ENCODE measurements around the gene FAM135A. TPM values are rescaled to one million over a fixed set of nuclear protein-coding genes. Genes with fewer than 3 reads are reported as not detected.
A peak's percentile ranks its signal among the peaks of the same experiment; 100 is the strongest.

The FAM135A gene
- 1 to 10 TPM; 4.8 to 9.3 (median 5.0) TPM for total RNA-seq
- 21.3 TPM for total RNA-seq (2013)

DNA sequence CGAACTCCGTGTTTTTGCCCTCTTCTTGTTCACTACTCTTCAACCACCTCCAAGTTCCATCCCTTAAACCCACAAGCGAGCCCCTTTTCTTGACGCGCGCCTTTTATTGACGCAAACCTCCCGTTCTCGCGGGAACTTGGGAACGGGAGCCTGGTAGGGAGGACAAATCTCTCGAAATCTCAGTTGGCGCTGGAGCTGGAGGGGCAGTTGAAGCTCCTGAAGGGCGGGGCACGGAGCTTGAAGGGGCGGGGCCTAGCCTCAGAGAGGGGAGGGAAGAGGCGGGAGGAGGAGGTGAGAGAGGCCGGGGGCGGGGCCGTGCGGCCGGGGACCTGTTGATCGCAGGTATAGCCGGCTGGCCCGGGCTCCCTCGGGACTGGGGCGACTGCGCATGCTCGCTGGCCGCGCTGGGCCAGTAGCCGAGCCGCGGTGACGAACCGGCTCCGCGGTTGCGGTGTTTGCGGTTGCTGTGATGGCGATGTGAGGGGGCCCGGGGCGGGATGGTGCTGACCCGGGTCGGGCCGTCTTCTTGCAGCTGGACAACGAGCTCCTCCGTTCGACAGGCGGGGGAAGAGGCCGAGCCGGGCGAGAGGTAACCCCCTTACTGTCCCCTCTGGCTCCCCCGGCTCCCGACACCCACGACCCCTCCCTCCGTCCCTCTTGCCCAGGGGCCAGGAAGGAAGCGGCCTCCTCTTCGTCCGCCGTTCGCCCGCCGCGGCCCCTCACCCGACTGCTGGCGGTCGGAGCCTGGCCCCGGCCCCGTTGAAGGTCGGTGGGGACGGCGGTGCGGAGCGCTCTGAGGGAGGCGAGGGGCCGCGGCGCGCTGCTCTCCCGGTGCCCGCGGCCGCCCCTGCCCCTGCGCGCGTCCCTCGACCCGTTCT lies at the start of gene FAM135A:
Gene FAM135A (plus strand): TSS at position 395 of the 878 bp plus-strand sequence. CDS start 14,835 bp downstream, outside the sequence.
- ATAC-seq = peak; percentile 92 to 96 (median 92)
- WGBS (ENCODE audit: insufficient coverage) = under 1% methylated on average over 89 of the region's 89 CpGs

DNA sequence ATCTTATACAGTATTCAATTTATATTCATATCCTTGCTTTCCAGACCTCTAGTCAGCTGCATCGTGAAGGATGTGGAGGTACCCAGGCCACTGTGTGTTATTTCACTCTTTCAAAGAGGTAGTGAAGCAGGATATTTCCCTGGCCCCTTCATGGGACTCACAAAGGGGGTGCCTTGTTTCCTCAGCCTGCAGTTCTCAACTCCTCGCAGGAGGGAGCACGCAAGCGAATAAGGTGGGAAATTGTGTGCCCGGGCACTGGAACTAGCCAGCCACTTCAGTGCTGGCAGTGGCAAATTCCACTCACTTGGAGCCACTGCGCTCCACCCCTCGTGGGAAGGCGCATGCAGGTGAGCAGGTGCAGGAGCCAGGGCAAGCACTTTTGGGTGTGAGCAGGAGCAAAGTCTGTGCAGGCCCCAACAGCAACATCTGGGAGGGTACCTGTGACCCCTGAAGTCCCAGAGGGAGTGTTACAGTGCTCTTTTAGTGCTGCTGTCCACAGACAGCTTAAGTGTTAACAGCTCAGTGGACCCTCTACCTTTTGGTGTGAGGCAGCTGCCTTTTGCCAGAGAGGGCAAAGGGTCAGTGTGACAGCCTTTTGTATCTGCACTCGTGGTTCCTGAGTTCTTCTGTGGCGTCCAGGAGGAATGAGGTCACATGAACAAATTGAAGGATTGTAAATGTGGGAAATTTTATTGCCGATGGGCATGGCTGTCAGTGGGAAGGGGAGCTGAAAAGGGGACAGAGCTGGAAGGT lies 49.4 kb upstream of the FAM135A start:
- no peak for ATAC-seq
- Mint-ChIP-seq H3K4me3 (no peak overlapping the region), H3K27me3 (ENCODE audit: low read depth in 2 of 2) (peaks cover 8% of the 10 kb centered on the region in 2 donors), H3K27ac (no peak overlapping the region), H3K4me1 (no peaks in the 10 kb centered on the region), H3K9me3 (no peaks in the 10 kb centered on the region), H3K36me3 (no peaks in the 10 kb centered on the region)
- H3K4me3 ChIP-seq (ENCODE audit: low read length) = no peak overlapping the region
- TF ChIP-seq, protein P1, sequence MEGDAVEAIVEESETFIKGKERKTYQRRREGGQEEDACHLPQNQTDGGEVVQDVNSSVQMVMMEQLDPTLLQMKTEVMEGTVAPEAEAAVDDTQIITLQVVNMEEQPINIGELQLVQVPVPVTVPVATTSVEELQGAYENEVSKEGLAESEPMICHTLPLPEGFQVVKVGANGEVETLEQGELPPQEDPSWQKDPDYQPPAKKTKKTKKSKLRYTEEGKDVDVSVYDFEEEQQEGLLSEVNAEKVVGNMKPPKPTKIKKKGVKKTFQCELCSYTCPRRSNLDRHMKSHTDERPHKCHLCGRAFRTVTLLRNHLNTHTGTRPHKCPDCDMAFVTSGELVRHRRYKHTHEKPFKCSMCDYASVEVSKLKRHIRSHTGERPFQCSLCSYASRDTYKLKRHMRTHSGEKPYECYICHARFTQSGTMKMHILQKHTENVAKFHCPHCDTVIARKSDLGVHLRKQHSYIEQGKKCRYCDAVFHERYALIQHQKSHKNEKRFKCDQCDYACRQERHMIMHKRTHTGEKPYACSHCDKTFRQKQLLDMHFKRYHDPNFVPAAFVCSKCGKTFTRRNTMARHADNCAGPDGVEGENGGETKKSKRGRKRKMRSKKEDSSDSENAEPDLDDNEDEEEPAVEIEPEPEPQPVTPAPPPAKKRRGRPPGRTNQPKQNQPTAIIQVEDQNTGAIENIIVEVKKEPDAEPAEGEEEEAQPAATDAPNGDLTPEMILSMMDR (IDR thresholded peaks at IDR 0.05) = no peak
- H3K27ac ChIP-seq (ENCODE audit: low read length) = no peak overlapping the region
- no peaks in the 10 kb centered on the region for H3K4me1 ChIP-seq (ENCODE audit: control insufficient read depth, insufficient read depth, low read length)
- no peaks in the 10 kb centered on the region for H3K9me3 ChIP-seq (ENCODE audit: control insufficient read depth, insufficient read depth, low read length)
- no peaks in the 10 kb centered on the region for H3K36me3 ChIP-seq (ENCODE audit: control insufficient read depth, insufficient read depth, low read length)
- intact Hi-C loops (cut with micrococcal nuclease) = no loop called here
- no peaks in the 10 kb centered on the region for H3K27me3 ChIP-seq (ENCODE audit: control insufficient read depth, insufficient read depth, low read length)
- no peak for DNase-seq
- WGBS (ENCODE audit: insufficient coverage) = 85% methylated on average over 11 of the region's 11 CpGs

More for the DNA sequence above, at the start of gene FAM135A:
- peak within 1 kb of the TSS; percentile 60 for H3K4me3 ChIP-seq (ENCODE audit: low read length)
- Mint-ChIP-seq H3K36me3 (no peaks in the 10 kb centered on the region), H3K4me3 (peak within 1 kb of the TSS; percentile 93), H3K9me3 (no peaks in the 10 kb centered on the region), H3K27me3 (ENCODE audit: low read depth in 2 of 2) (peaks cover 15 to 16% of the 10 kb centered on the region in 2 donors), H3K4me1 (peaks cover 17 to 19% of the 10 kb centered on the region in 2 donors), H3K27ac (peak within 1 kb of the TSS; percentile 71 to 90)
- DNase-seq = peak; percentile 78 to 95
- H3K27ac ChIP-seq (ENCODE audit: low read length) = peak within 1 kb of the TSS; percentile 17
- H3K36me3 ChIP-seq (ENCODE audit: control insufficient read depth, insufficient read depth, low read length) = no peaks in the 10 kb centered on the region
- no peaks in the 10 kb centered on the region for H3K27me3 ChIP-seq (ENCODE audit: control insufficient read depth, insufficient read depth, low read length)
- H3K9me3 ChIP-seq (ENCODE audit: control insufficient read depth, insufficient read depth, low read length) = no peaks in the 10 kb centered on the region
- intact Hi-C loops (cut with micrococcal nuclease) = loop anchor here (1.0 kb wide), 1 partner anchor 153 kb away; the partner anchor contains the start of gene SDHAF4
- TF ChIP-seq, protein P1 (IDR thresholded peaks at IDR 0.05) = no peak
- H3K4me1 ChIP-seq (ENCODE audit: control insufficient read depth, insufficient read depth, low read length) = peaks cover 11% of the 10 kb centered on the region

DNA sequence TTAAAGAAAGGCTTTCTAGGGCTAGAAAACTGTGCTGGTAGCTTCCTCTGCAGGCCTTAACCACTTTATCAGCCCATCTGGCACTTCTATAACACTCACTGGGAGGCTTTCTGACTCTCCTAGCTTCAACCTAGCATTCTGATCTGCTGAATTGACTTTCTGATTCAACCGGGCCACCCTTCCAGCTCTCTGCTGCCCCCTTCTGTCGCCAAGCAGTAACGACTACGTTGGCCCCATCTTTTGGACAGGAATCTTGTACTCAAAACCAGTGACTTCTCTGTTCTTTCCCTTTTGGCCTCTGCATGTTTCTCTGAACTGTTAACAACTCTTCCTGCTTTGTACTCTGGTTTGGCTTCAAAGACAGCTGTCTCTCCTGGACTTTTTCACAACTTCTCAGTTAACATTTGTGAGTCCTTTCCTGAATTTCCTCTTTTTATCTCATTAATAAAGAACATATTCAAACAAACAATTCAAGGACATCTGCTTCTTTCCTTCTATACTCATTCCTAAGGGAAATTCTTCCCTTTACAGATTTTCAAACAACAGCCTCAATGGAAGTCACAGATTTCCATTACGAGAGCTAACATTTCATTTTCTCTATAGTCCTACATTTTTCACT lies 43.9 kb upstream of the FAM135A start:
- ATAC-seq (peak; percentile 83 to 88 (median 87)), DNase-seq (peak in 1 of 2 donors; percentile 83)
- peaks cover 0 to 5% of the 10 kb centered on the region in 2 donors for H3K4me1 Mint-ChIP-seq
- TF ChIP-seq, protein P1 (IDR thresholded peaks at IDR 0.05) = peak; percentile 74
- H3K9me3 Mint-ChIP-seq = no peaks in the 10 kb centered on the region
- H3K4me3 ChIP-seq (ENCODE audit: low read length) = no peak overlapping the region
- intact Hi-C loops (cut with micrococcal nuclease) = no loop called here
- no peaks in the 10 kb centered on the region for H3K9me3 ChIP-seq (ENCODE audit: control insufficient read depth, insufficient read depth, low read length)
- H3K27me3 Mint-ChIP-seq (ENCODE audit: low read depth in 2 of 2) = peaks cover 16 to 26% of the 10 kb centered on the region in 2 donors
- H3K27ac ChIP-seq (ENCODE audit: low read length) = no peak overlapping the region
- H3K4me1 ChIP-seq (ENCODE audit: control insufficient read depth, insufficient read depth, low read length) = no peaks in the 10 kb centered on the region
- H3K36me3 ChIP-seq (ENCODE audit: control insufficient read depth, insufficient read depth, low read length) = no peaks in the 10 kb centered on the region
- H3K27ac Mint-ChIP-seq = no peak overlapping the region
- peaks cover 2% of the 10 kb centered on the region for H3K27me3 ChIP-seq (ENCODE audit: control insufficient read depth, insufficient read depth, low read length)
- H3K36me3 Mint-ChIP-seq = no peaks in the 10 kb centered on the region
- no peak overlapping the region for H3K4me3 Mint-ChIP-seq
- 0% methylated on average over 4 of the region's 5 CpGs for WGBS (ENCODE audit: insufficient coverage)
